ENCODE measurements around the gene FRS2.
"Not testable (repeated sequence)": the region's sequence is repeated elsewhere in the genome, so short reads cannot be mapped to it uniquely, and the experiment has no call there.

FRS2 gene

GRCh38 chr12:69470189-69471075 lies at the start of gene FRS2:
Gene FRS2 (plus strand): TSS chr12:69470388. CDS start chr12:69569031, 98,643 bp downstream.
- no peak for FAIRE-seq

- FAIRE-seq = no peak
Observed at GRCh38 chr12:69421548-69421947, 48.6 kb upstream of the FRS2 start.

- no peak for FAIRE-seq
Observed at GRCh38 chr12:69423037-69423905, 46.9 kb upstream of the FRS2 start.

- FAIRE-seq = no peak
Observed at GRCh38 chr12:69425417-69425816, 44.8 kb upstream of the FRS2 start.

- no peak for FAIRE-seq
Observed at GRCh38 chr12:69428351-69429073, 41.7 kb upstream of the FRS2 start.

- FAIRE-seq = no peak
Observed at GRCh38 chr12:69430942-69431590, 39.1 kb upstream of the FRS2 start.

GRCh38 chr12:69431591-69432222 lies 38.5 kb upstream of the FRS2 start:
- no peak for FAIRE-seq

GRCh38 chr12:69433653-69434052 lies 36.5 kb upstream of the FRS2 start:
- no peak for FAIRE-seq

- no peak for FAIRE-seq
Observed at GRCh38 chr12:69435644-69436043, 34.5 kb upstream of the FRS2 start.

GRCh38 chr12:69437073-69437472 lies 33.1 kb upstream of the FRS2 start:
- no peak for FAIRE-seq

- no peak for FAIRE-seq
Observed at GRCh38 chr12:69438539-69438938, 31.6 kb upstream of the FRS2 start.

- no peak for FAIRE-seq
Observed at GRCh38 chr12:69440016-69440415, 30.2 kb upstream of the FRS2 start.

GRCh38 chr12:69440886-69441285 lies 29.3 kb upstream of the FRS2 start:
- no peak for FAIRE-seq

GRCh38 chr12:69442894-69443293 lies 27.3 kb upstream of the FRS2 start:
- no peak for FAIRE-seq

- no peak for FAIRE-seq
Observed at GRCh38 chr12:69443916-69444315, 26.3 kb upstream of the FRS2 start.

- FAIRE-seq = no peak
Observed at GRCh38 chr12:69447892-69448291, 22.3 kb upstream of the FRS2 start.

GRCh38 chr12:69452598-69453132 lies 17.5 kb upstream of the FRS2 start:
- not testable (repeated sequence) for FAIRE-seq

- no peak for FAIRE-seq
Observed at GRCh38 chr12:69456239-69456638, 13.9 kb upstream of the FRS2 start.

GRCh38 chr12:69457433-69457832 lies 12.8 kb upstream of the FRS2 start:
- no peak for FAIRE-seq

- FAIRE-seq = no peak
Observed at GRCh38 chr12:69459477-69459876, 10.7 kb upstream of the FRS2 start.

GRCh38 chr12:69464428-69464827 lies 5.8 kb upstream of the FRS2 start:
- no peak for FAIRE-seq

- FAIRE-seq = no peak
Observed at GRCh38 chr12:69466867-69467266, 3.3 kb upstream of the FRS2 start.
